ENCODE measurements around the gene OPCML. TPM values are rescaled to one million over a fixed set of nuclear protein-coding genes. Genes with fewer than 3 reads are reported as not detected.

The OPCML gene
- total RNA-seq, 4 donors from 2014 or later: 0.06 to 0.83 (median 0.24) TPM

DNA sequence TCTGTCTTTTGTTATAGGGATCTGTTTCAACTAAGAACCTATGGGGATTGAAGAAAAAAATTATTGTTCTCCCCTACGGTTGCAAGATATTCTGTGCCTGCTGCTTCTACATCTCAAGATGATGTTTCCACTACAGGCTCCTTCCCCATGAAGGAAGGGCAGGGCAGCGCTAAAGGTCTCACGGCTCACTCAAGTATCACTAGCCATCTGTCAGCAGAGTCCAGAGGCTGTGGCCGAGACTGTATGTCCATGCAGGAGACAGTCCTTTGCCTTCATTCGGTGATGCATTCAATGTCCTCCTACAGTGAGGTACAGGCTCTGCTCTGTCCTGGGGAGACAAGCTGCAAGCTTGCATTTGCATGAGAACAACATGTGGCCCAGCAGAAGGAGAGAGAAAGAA, 518.0 kb downstream of the OPCML start:
- intact Hi-C loops (cut with DNase I): no loop called here
- H3K36me3 ChIP-seq: no peaks in the 10 kb centered on the region
- H3K4me3 ChIP-seq: no peak overlapping the region
- 79% methylated on average over 5 of the region's 5 CpGs for WGBS
- no peaks in the 10 kb centered on the region for H3K4me1 ChIP-seq
- H3K27ac ChIP-seq (replicated peaks in 1 of 4): no peak overlapping the region
- no peaks in the 10 kb centered on the region for H3K9me3 ChIP-seq
- no peak for DNase-seq (ENCODE audit: extremely low spot score)
- peaks cover 0 to 5% (median 0%) of the 10 kb centered on the region in 4 donors for H3K27me3 ChIP-seq
- TF ChIP-seq POLR2A (IDR thresholded peaks at IDR 0.05; ENCODE audit: low read depth) (no peak), POLR2AphosphoS5 (IDR thresholded peaks at IDR 0.05) (no peak), EP300 (IDR thresholded peaks at IDR 0.05) (no peak)
- TF ChIP-seq, protein P1, sequence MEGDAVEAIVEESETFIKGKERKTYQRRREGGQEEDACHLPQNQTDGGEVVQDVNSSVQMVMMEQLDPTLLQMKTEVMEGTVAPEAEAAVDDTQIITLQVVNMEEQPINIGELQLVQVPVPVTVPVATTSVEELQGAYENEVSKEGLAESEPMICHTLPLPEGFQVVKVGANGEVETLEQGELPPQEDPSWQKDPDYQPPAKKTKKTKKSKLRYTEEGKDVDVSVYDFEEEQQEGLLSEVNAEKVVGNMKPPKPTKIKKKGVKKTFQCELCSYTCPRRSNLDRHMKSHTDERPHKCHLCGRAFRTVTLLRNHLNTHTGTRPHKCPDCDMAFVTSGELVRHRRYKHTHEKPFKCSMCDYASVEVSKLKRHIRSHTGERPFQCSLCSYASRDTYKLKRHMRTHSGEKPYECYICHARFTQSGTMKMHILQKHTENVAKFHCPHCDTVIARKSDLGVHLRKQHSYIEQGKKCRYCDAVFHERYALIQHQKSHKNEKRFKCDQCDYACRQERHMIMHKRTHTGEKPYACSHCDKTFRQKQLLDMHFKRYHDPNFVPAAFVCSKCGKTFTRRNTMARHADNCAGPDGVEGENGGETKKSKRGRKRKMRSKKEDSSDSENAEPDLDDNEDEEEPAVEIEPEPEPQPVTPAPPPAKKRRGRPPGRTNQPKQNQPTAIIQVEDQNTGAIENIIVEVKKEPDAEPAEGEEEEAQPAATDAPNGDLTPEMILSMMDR (IDR thresholded peaks at IDR 0.05): no peak

DNA sequence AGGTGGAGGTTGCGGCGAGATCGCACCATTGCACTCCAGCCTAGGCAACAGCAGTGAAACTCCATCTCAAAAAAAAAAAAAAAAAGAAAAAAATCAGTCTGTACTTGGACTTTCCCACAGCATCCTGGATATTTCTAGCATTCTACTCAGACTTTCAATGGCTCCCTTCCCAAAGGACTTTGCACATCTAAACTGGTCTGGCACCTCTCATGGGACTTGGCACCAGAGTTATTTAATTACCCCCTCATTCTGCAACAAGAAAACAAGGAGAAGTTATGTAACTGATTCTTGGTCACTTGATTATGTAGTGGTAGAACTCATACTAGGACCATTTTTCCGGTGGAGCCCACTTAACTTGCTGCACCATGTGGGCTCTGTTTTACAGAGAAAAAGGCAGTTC, 519.5 kb downstream of the OPCML start:
- Histone ChIP-seq H3K4me3 (no peak overlapping the region), H3K4me1 (no peaks in the 10 kb centered on the region), H3K9me3 (no peaks in the 10 kb centered on the region), H3K36me3 (no peaks in the 10 kb centered on the region), H3K27ac (replicated peaks in 1 of 4) (no peak overlapping the region), H3K27me3 (peaks cover 0 to 8% (median 0%) of the 10 kb centered on the region in 4 donors)
- DNase-seq (ENCODE audit: extremely low spot score): no peak
- 85% methylated on average over 4 of the region's 4 CpGs for WGBS
- intact Hi-C loops (cut with DNase I): no loop called here
- TF ChIP-seq POLR2AphosphoS5 (IDR thresholded peaks at IDR 0.05) (no peak), EP300 (IDR thresholded peaks at IDR 0.05) (no peak), POLR2A (IDR thresholded peaks at IDR 0.05; ENCODE audit: low read depth) (no peak)
- TF ChIP-seq, protein P1 (IDR thresholded peaks at IDR 0.05): no peak

- peaks cover 0 to 8% (median 0%) of the 10 kb centered on the region in 4 donors for H3K27me3 ChIP-seq
- TF ChIP-seq EP300 (IDR thresholded peaks at IDR 0.05) (no peak), POLR2A (IDR thresholded peaks at IDR 0.05; ENCODE audit: low read depth) (no peak), POLR2AphosphoS5 (IDR thresholded peaks at IDR 0.05) (no peak)
- TF ChIP-seq, protein P1 (IDR thresholded peaks at IDR 0.05): no peak
- H3K4me3 ChIP-seq: no peak overlapping the region
- 74% methylated on average over 2 of the region's 2 CpGs for WGBS
- no peak for DNase-seq (ENCODE audit: extremely low spot score)
- no peak overlapping the region for H3K27ac ChIP-seq (replicated peaks in 1 of 4)
- intact Hi-C loops (cut with DNase I): no loop called here
- H3K4me1 ChIP-seq: no peaks in the 10 kb centered on the region
- no peaks in the 10 kb centered on the region for H3K9me3 ChIP-seq
- no peaks in the 10 kb centered on the region for H3K36me3 ChIP-seq
These were observed 520.7 kb downstream of the OPCML start for GRCh38 chr11:133011604-133012003.

DNA sequence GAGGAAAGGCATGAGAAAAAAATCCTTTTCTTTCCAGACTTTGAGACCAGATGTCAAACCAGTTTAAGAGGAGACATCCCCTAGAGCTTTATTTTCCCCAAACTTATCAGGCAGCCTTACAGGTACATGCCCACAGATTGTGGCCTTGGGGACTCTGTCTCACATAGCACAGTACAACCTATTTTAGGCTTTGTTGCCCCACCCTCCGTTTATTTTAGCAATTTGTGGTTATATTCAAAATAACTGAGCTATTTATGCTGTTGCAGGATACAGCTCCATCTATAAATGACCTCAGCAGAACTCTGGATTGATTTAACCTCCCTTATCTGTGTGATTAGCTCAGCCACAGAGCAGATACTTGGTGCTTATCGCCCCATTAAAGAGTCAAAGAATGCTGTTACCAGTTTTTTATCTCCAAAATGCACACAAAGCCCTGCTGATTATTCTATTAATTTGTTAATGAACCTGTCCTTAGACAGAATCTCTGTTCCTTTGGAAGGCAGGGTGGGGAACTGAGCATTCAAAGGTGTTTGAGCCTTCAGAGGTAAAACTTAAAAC, 525.2 kb downstream of the OPCML start:
- intact Hi-C loops (cut with DNase I): no loop called here
- no peak overlapping the region for H3K27ac ChIP-seq (replicated peaks in 1 of 4)

More for the DNA sequence above, 525.2 kb downstream of the OPCML start:
- no peak for DNase-seq (ENCODE audit: extremely low spot score)
- Histone ChIP-seq H3K9me3 (no peaks in the 10 kb centered on the region), H3K36me3 (no peaks in the 10 kb centered on the region), H3K4me3 (no peak overlapping the region), H3K27me3 (peaks cover 0 to 8% (median 0%) of the 10 kb centered on the region in 4 donors), H3K4me1 (no peaks in the 10 kb centered on the region)
- WGBS: 66% methylated on average over 2 of the region's 2 CpGs
- TF ChIP-seq, protein P1 (IDR thresholded peaks at IDR 0.05): no peak
- TF ChIP-seq POLR2AphosphoS5 (IDR thresholded peaks at IDR 0.05) (no peak), POLR2A (IDR thresholded peaks at IDR 0.05; ENCODE audit: low read depth) (no peak), EP300 (IDR thresholded peaks at IDR 0.05) (no peak)

Data from esophagus muscularis mucosa (tissue), 4 donors.